MG63 (cell line): ENCODE results near the gene TOGARAM2. TPM values are rescaled to one million over a fixed set of nuclear protein-coding genes. Genes with fewer than 3 reads are reported as not detected.
"Not testable (repeated sequence)": the region's sequence is repeated elsewhere in the genome, so short reads cannot be mapped to it uniquely, and the experiment has no call there.

Source experiments
- DNase-seq: peaks from one replicate; pipeline ENCODE4 v3.0.0-alpha.2; 2020
- H3K27me3 ChIP-seq: fragments of 250-450 bp; sonication (Bioruptor Pico); 2 replicates; pipeline ENCODE4 v1.5.1; 2020; ENCODE audit warnings: mild to moderate bottlenecking, moderate library complexity
- H3K36me3 ChIP-seq: fragments of 250-450 bp; sonication (Bioruptor Pico); 2 replicates; pipeline ENCODE4 v1.5.1; 2020; ENCODE audit warnings: mild to moderate bottlenecking, moderate library complexity
- H3K4me3 ChIP-seq: fragments of 250-450 bp; sonication (Bioruptor Pico); 2 replicates; pipeline ENCODE4 v1.5.1; 2020; ENCODE audit warnings: mild to moderate bottlenecking, moderate library complexity
- H3K9me3 ChIP-seq: fragments of 250-450 bp; sonication (Bioruptor Pico); 2 replicates; pipeline ENCODE4 v1.5.1; 2020; ENCODE audit warnings: mild to moderate bottlenecking, moderate library complexity
- total RNA-seq: library from RNA; depleted of rRNA; stranded (reverse); fragments of >200 nt; shearing (Covaris generic); gene quantifications from 2 replicates; pipeline ENCODE4 v1.2.3, GENCODE V29; 2014; ENCODE audit warnings: low replicate concordance

TOGARAM2 gene
- total RNA-seq, 1 experiment from 2014 or later = 3.7 TPM

DNA sequence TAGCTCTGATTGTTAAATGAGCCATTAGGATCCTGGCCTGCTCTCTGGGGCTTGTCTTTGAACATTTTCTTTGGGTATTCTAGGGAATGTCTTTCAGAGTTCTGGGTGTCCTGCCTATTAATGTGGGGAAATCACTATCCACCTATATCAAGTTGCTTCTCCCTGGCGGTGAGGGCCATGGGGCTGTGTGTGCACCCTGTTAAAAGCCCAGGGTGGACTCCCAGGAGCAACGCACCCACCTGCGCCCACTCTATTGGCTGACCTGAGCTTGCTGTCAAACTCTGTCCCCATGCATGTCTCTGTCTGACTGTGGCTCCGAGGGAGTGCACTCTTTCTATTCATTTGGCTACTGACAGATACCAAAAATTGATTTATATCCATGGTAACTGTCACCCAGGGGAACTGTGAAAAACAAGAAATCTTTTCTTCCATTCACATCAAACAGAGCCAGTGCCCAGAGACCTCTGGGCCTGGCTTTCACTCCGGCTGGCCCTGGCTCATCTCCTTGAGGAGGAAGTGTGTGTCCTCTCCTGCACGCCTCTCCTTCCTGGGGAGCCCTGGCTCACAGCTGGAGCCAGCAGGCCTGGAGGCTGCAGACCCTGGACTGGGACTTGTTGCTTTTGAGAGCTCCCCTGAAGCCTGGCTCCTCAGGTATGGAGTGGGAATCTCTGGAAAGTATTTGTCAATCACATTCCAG lies 10.5 kb upstream of the TOGARAM2 start:
- H3K9me3 ChIP-seq = peaks cover 5% of the 10 kb centered on the region; the same call in 1 of the 2 replicates
- DNase-seq = no peak
- H3K27me3 ChIP-seq = no peaks in the 10 kb centered on the region
- H3K36me3 ChIP-seq = no peaks in the 10 kb centered on the region
- no peak overlapping the region for H3K4me3 ChIP-seq

GRCh38 chr2:28972778-28973335 lies 8.2 kb upstream of the TOGARAM2 start:
- Histone ChIP-seq H3K4me3 (no peak overlapping the region), H3K36me3 (no peaks in the 10 kb centered on the region), H3K27me3 (no peaks in the 10 kb centered on the region), H3K9me3 (peaks cover 5% of the 10 kb centered on the region; the same call in 1 of the 2 replicates)
- no peak for DNase-seq

- Histone ChIP-seq H3K9me3 (peaks cover 5% of the 10 kb centered on the region; the same call in 1 of the 2 replicates), H3K4me3 (no peak overlapping the region), H3K36me3 (no peaks in the 10 kb centered on the region), H3K27me3 (no peaks in the 10 kb centered on the region)
- DNase-seq = no peak
Observed at GRCh38 chr2:28974252-28974651, 6.8 kb upstream of the TOGARAM2 start.

DNA sequence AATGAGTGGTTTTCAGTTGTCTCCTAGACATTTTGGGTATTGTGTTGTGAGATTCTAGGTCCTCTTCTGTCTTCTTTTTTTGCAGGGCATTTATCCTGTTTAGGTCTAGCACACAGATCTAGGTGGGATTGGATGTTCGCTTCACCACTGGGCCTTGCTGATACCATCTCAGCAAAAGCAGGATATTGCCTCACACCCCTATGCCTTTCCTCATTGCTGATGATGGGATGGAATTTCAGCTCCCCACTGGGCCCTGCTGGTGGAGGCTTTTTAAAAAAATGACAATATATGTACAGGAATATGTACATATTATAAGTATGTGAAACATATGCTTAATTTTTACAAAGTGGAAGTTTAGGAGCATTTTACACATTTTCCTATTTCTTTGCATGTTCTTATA lies 5.4 kb upstream of the TOGARAM2 start:
- Histone ChIP-seq H3K27me3 (no peaks in the 10 kb centered on the region), H3K9me3 (peaks cover 5% of the 10 kb centered on the region; the same call in 1 of the 2 replicates), H3K4me3 (no peak overlapping the region), H3K36me3 (no peaks in the 10 kb centered on the region)
- no peak for DNase-seq

DNA sequence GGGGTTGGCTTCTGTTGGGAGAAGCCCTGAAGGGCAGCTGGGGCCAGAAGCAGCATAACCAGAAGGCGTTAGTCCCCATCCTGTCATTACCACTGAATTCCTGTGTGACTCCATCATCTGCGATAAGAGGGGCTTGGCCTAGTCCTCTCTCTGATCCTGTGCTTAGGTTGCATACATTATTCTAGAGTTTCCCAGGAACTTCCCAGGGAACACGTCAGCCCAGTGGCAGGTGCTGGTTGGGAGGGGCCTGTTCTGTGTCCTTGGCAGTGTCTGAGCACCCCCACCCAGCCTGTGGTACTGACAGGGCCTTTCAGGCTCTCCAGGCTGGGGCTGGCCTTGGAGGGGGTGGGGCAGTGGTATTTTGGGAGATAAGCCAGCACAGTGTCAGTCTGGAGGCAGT lies 4.5 kb upstream of the TOGARAM2 start:
- DNase-seq = no peak

GRCh38 chr2:28977176-28977875 lies 3.8 kb upstream of the TOGARAM2 start:
- peaks cover 5% of the 10 kb centered on the region; the same call in 1 of the 2 replicates for H3K9me3 ChIP-seq
- no peak overlapping the region for H3K4me3 ChIP-seq
- no peaks in the 10 kb centered on the region for H3K27me3 ChIP-seq
- no peak for DNase-seq
- no peaks in the 10 kb centered on the region for H3K36me3 ChIP-seq

More for the DNA sequence above, 4.5 kb upstream of the TOGARAM2 start:
- no peak overlapping the region for H3K4me3 ChIP-seq
- no peaks in the 10 kb centered on the region for H3K27me3 ChIP-seq
- peaks cover 5% of the 10 kb centered on the region; the same call in 1 of the 2 replicates for H3K9me3 ChIP-seq
- H3K36me3 ChIP-seq = no peaks in the 10 kb centered on the region

GRCh38 chr2:28978001-28978400 lies 3.1 kb upstream of the TOGARAM2 start:
- not testable (repeated sequence) for H3K36me3 ChIP-seq, DNase-seq, H3K27me3 ChIP-seq, H3K4me3 ChIP-seq, H3K9me3 ChIP-seq

- Histone ChIP-seq H3K4me3 (no peak overlapping the region), H3K9me3 (peaks cover 5% of the 10 kb centered on the region; the same call in 1 of the 2 replicates), H3K27me3 (no peaks in the 10 kb centered on the region), H3K36me3 (no peaks in the 10 kb centered on the region)
- no peak for DNase-seq
Observed at GRCh38 chr2:28978606-28979005, 2.5 kb upstream of the TOGARAM2 start.

DNA sequence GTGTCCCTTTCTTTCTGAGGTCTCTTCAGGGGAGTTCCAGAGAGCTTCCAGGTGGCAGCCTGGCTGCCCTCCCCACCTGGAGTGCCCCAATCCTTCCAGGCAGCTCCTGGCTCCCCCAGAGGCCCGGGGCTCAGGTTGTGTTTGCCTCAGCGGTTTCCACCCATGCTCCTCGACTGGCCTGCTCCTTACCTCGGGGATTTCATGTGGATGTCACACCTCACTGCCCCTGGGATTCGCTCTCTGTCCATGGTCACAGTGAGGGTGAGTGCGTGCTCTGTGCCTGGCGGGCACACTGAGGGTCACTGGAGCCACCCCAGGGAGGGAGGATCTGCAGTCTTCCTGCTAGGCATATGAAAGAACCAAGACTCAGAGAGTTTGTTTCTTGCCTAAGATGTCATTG lies 2.1 kb upstream of the TOGARAM2 start:
- Histone ChIP-seq H3K4me3 (no peak overlapping the region), H3K36me3 (no peaks in the 10 kb centered on the region)
- DNase-seq = no peak

DNA sequence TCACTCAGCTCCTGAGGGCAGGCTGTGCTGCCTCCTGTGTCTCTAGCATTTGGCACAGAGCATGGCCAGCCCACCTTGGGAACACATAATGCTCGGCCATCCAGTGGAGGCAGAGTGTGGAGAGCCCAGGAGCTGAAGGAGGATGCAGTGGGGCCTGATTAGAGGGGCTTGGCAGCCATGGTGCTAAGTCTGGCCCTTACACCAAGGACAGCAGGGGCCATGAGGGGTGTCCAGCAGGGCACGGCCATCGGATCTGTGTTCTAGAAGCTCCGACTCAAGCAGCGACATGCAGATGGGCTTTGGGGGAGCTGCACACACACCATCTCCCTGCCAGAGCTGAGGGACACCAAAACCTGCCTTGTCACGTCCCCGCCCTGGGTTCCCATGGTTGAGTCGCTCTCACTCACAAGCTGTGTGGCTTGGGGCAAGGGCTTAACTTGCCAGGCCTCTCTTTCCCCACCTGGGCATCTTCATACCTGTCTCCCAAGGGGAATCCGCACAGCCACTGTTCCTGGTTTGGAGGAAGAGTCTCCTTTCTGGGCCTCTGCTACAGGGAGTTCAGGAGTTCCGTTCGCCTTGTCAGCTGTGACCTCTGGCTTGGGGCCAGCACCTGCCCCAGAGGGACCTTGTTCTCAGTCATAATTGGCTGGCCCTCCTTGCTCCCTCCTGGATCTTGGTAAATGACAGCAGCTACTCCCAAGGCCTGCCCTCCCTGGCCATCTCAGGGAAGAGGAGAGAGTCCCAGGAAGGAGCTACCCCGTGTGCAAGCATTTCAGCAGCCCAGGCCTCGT lies 1.3 kb upstream of the TOGARAM2 start:
- Histone ChIP-seq H3K4me3 (no peak overlapping the region), H3K9me3 (no peaks in the 10 kb centered on the region), H3K36me3 (no peaks in the 10 kb centered on the region), H3K27me3 (no peaks in the 10 kb centered on the region)
- DNase-seq = no peak

More for the DNA sequence above, 2.1 kb upstream of the TOGARAM2 start:
- H3K9me3 ChIP-seq = 0 out of 2 replicates have a peak, but pooled peaks cover 2% of the 10 kb centered on the region
- H3K27me3 ChIP-seq = no peaks in the 10 kb centered on the region

GRCh38 chr2:28980368-28981015 lies 606 bp upstream of the TOGARAM2 start:
- no peaks in the 10 kb centered on the region for H3K27me3 ChIP-seq
- no peaks in the 10 kb centered on the region for H3K36me3 ChIP-seq
- DNase-seq = no peak
- no peaks in the 10 kb centered on the region for H3K9me3 ChIP-seq
- no peak overlapping the region for H3K4me3 ChIP-seq

- no peak for DNase-seq
- Histone ChIP-seq H3K9me3 (no peaks in the 10 kb centered on the region), H3K36me3 (no peaks in the 10 kb centered on the region), H3K4me3 (no peak overlapping the region), H3K27me3 (no peaks in the 10 kb centered on the region)
Observed at GRCh38 chr2:28981620-28982376, 700 bp downstream of the TOGARAM2 start.

DNA sequence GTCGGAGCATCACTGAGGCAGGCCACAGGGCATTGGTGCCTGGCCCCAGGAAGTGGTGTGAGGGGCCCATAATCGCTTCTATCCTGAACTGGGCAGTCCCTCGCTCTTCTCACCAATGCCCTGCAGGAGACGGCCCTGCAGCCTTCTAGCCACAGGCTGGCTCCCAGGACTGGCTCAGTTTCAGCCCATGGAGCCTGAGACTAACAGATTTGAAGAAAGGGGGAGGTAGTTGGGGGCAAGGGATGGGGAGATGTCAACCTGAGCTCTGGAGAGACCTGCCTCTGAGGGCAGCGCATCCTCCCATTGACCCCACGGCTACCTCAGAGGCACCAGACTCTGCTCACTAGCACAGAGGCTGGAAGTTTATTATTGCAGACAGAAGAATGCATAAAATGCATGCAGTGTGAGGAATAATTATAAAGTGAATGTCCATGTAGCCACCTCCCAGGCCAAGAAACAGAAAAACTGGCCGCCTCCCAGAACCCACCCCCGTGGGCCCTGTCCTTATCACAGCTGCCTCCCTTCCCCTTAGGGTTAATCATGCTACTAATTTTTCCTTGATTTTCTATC lies 1.4 kb downstream of the TOGARAM2 start:
- Histone ChIP-seq H3K27me3 (no peaks in the 10 kb centered on the region), H3K9me3 (no peaks in the 10 kb centered on the region), H3K36me3 (no peaks in the 10 kb centered on the region), H3K4me3 (no peak overlapping the region)
- DNase-seq = no peak

DNA sequence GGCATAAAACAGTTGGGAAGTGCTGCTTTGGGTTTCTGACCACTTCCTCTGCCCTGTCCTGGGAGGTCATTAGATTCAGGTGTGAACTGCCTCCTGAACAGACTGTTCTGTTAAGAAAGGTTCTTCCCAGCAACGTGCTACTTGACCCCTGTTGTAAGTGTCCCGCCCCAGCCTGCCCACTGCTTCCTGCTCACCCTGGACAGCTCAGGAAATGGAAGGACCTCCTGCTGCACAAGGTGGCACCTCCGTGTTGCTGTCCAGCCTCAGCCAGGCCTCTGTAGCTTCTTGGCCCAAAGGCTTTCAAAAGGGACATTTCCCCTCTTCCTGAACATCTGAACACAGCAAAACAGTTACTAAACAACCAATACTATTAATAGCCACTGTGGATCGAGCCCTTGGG lies 5.3 kb downstream of the TOGARAM2 start:
- Histone ChIP-seq H3K27me3 (no peaks in the 10 kb centered on the region), H3K4me3 (no peak overlapping the region), H3K9me3 (no peaks in the 10 kb centered on the region), H3K36me3 (no peaks in the 10 kb centered on the region)
- DNase-seq = no peak

DNA sequence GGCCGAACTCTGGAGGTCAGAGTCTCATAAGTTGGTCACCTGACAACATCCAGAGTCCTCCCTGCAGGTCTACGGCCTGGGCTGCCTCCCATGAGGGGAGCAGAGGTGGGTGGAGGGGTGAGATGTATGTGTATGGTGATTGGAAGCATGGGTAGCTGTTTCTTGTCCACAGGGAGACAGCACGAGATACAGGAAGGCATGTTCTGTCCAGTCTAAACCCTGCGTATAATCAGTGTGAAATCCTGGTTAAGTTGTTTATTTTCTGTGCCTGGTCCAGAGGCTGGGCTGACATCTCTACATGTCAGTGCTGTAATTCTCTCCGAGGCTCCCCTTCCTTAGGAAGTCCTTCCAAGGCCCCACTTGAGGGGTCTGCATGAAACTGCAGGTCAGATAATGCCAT lies 8.9 kb downstream of the TOGARAM2 start:
- no peak overlapping the region for H3K4me3 ChIP-seq
- H3K36me3 ChIP-seq = no peaks in the 10 kb centered on the region
- H3K9me3 ChIP-seq = no peaks in the 10 kb centered on the region
- no peaks in the 10 kb centered on the region for H3K27me3 ChIP-seq
- DNase-seq = no peak
